ENCODE results near the gene FAM47E.

GRCh38 chr4:76272999-76273398, 21.5 kb downstream of the FAM47E start:
- no peak for TF ChIP-seq ZNF24 (tag by site-specific recombination; IDR thresholded peaks at IDR 0.05)
- TF ChIP-seq ZNF560 (tag by site-specific recombination; IDR thresholded peaks at IDR 0.05; ENCODE audit: borderline replicate concordance) = no peak
- no peak for TF ChIP-seq ZNF513 (tag by site-specific recombination; IDR thresholded peaks at IDR 0.05)
- no peak for TF ChIP-seq CTCF (tag by site-specific recombination; IDR thresholded peaks at IDR 0.05)
- no peak for TF ChIP-seq ZBTB7A (tag by site-specific recombination; IDR thresholded peaks at IDR 0.05; ENCODE audit: low read depth)
- no peak for TF ChIP-seq ZNF211 (tag by site-specific recombination; IDR thresholded peaks at IDR 0.05; ENCODE audit: low read depth)
- TF ChIP-seq ZFP37 (tag by site-specific recombination; IDR thresholded peaks at IDR 0.05) = no peak

Measured in HEK293 (cell line).